A549 (cell line): ENCODE data around the gene PDCD6IP. TPM values are rescaled to one million over a fixed set of nuclear protein-coding genes. Genes with fewer than 3 reads are reported as not detected.

ENCODE experiments used
- ATAC-seq, 2 experiments: fragments of 200-7000 bp in 1 of 2; fragments of >200 bp in 1 of 2; cut with Nextera tagmentation in 1 of 2; cut with Tn5 transposase in 1 of 2; 3 replicates each; pipeline versions ENCODE4 v1.8.0 to v1.9.1; 2018 to 2020; ENCODE audit warnings: mild to moderate bottlenecking in 1 of 2, moderate library complexity in 1 of 2
- CTCF ChIA-PET: fragments of 300-600 bp; sonication (Branson Sonifier 250); formaldehyde crosslinking; extraction: SDS; loops from one replicate; lab custom pipeline; 2021; ENCODE audit warnings: antibody characterized with exemption, inconsistent platforms; lab: Yijun Ruan, JAX
- POLR2A ChIA-PET: fragments of 350-600 bp; formaldehyde crosslinking; extraction: SDS; loops from one replicate; lab custom pipeline; 2021; ENCODE audit warnings: antibody characterized with exemption, inconsistent platforms; lab: Yijun Ruan, JAX
- DNase-seq, 2 experiments: peaks; one replicate each; pipeline versions ENCODE4 v3.0.0 to v3.0.0-alpha.2; 2011 to 2016; ENCODE audit warnings: low read depth in 1 of 2, low spot score in 1 of 2
- FAIRE-seq: peaks from 2 replicates; lab custom pipeline; 2011; peaks lifted over from hg19 to GRCh38; lab: Jason Lieb, UNC
- H3K27ac ChIP-seq, 2 experiments: fragments of >200 bp; sonication (Bioruptor Twin); formaldehyde crosslinking; 3 replicates each; pipeline ENCODE4 v1.5.1; 2016 to 2017
- H3K4me1 ChIP-seq: fragments of >200 bp; sonication (Bioruptor Twin); formaldehyde crosslinking; 3 replicates; pipeline ENCODE4 v1.6.1; 2016
- H3K4me2 ChIP-seq: fragments of >200 bp; sonication (Bioruptor Twin); formaldehyde crosslinking; 3 replicates; pipeline ENCODE4 v1.6.1; 2016
- H3K4me3 ChIP-seq: fragments of >200 bp; sonication (Bioruptor Twin); formaldehyde crosslinking; 3 replicates; pipeline ENCODE4 v1.5.1; 2016
- H3K9me3 ChIP-seq: fragments of >200 bp; sonication (Bioruptor Twin); formaldehyde crosslinking; 3 replicates; pipeline ENCODE4 v1.6.1; 2016
- CEBPB ChIP-seq, 2 experiments: fragments of >200 bp in 1 of 2; sonication (Bioruptor Twin) in 1 of 2; formaldehyde crosslinking in 1 of 2; IDR thresholded peaks; 2 replicates each; pipeline ENCODE4 v1.6.1; 2012 to 2016
- CHD4 ChIP-seq: fragments of 200-600 bp; sonication (generic); IDR thresholded peaks from 2 replicates; pipeline ENCODE4 v1.6.1; 2016; ENCODE audit warnings: antibody characterized with exemption, mild to moderate bottlenecking, borderline replicate concordance
- ESRRA ChIP-seq: fragments of 150-350 bp; IDR thresholded peaks from 2 replicates; pipeline ENCODE4 v1.6.1; 2014; ENCODE audit warnings: mild to moderate bottlenecking, low read length, borderline replicate concordance
- HDAC2 ChIP-seq: fragments of 200-600 bp; sonication (generic); IDR thresholded peaks from 2 replicates; pipeline ENCODE4 v1.6.1; 2016
- HEYL ChIP-seq: fragments of 250-450 bp; sonication (Bioruptor Pico); IDR thresholded peaks from 2 replicates; pipeline ENCODE4 v1.8.0; 2021; ENCODE audit warnings: mild to moderate bottlenecking, moderate library complexity
- HOXA7 ChIP-seq: fragments of 250-450 bp; sonication (Bioruptor Pico); IDR thresholded peaks from 2 replicates; pipeline ENCODE4 v1.5.0; 2020; ENCODE audit warnings: mild to moderate bottlenecking, moderate library complexity
- HOXB13 ChIP-seq: fragments of 250-450 bp; sonication (Bioruptor Pico); IDR thresholded peaks from 2 replicates; pipeline ENCODE4 v1.5.0; 2020; ENCODE audit warnings: low read depth, mild to moderate bottlenecking, moderate library complexity
- JUN ChIP-seq, 2 experiments: fragments of >200 bp; sonication (Bioruptor Twin); formaldehyde crosslinking; IDR thresholded peaks; 2 replicates in 1 of 2; 3 replicates in 1 of 2; pipeline ENCODE4 v1.6.1; 2016 to 2017
- JUNB ChIP-seq: fragments of >200 bp; sonication (Bioruptor Twin); formaldehyde crosslinking; IDR thresholded peaks from 2 replicates; pipeline ENCODE4 v1.6.1; 2016
- MAFK ChIP-seq: fragments of 450-650 bp; IDR thresholded peaks from 2 replicates; pipeline ENCODE4 v1.6.1; 2014; ENCODE audit not compliant: partially characterized antibody
- MAZ ChIP-seq: fragments of 150-350 bp; IDR thresholded peaks from 2 replicates; pipeline ENCODE4 v1.6.1; 2014; ENCODE audit warnings: antibody characterized with exemption, low read depth, low read length, borderline replicate concordance
- NR3C1 ChIP-seq: fragments of >200 bp; sonication (Bioruptor Twin); formaldehyde crosslinking; IDR thresholded peaks from 3 replicates; pipeline ENCODE4 v1.6.1; 2017
- RAD21 ChIP-seq, 2 experiments: fragments of >200 bp in 1 of 2; sonication (Bioruptor Twin) in 1 of 2; formaldehyde crosslinking in 1 of 2; IDR thresholded peaks in 1 of 2; conservative IDR thresholded peaks in 1 of 2; 2 replicates in 1 of 2; 3 replicates in 1 of 2; pipeline ENCODE4 v1.6.1; 2012 to 2018; ENCODE audit warnings: inconsistent platforms in 1 of 2
- RCOR1 ChIP-seq: fragments of 150-350 bp; IDR thresholded peaks from 2 replicates; pipeline ENCODE4 v1.6.1; 2014; ENCODE audit warnings: antibody characterized with exemption, low read length, low read depth
- TFCP2L1 ChIP-seq: fragments of 250-450 bp; sonication (Bioruptor Pico); IDR thresholded peaks from 2 replicates; pipeline ENCODE4 v1.5.0; 2021; ENCODE audit warnings: mild to moderate bottlenecking
- WGBS: methylation state at CpG from one replicate; pipeline ENCODE4 v1.1.6; 2017; ENCODE audit errors: missing lambda C conversion rate; 5-methylcytosine and 5-hydroxymethylcytosine counted together
- polyA plus RNA-seq, 4 experiments: library from polyadenylated mRNA; depleted of rRNA in 3 of 4; stranded (reverse); fragments of >200 nt; fragmentation: RNase III in 1 of 4; extraction: RNeasy Plus Mini Kit Qiagen cat#74134 plus additional on column Dnase treatment in 1 of 4; gene quantifications; 2 replicates in 3 of 4; 3 replicates in 1 of 4; pipeline ENCODE4 v1.2.3, GENCODE V29; 2011 to 2017
- TF ChIP-seq, protein P1 (sequence below): fragments of 250-450 bp; sonication (Bioruptor Pico); IDR thresholded peaks from 2 replicates; pipeline ENCODE4 v1.5.0; 2021; ENCODE audit warnings: mild to moderate bottlenecking, moderate library complexity, borderline replicate concordance
- TF ChIP-seq, protein P2 (sequence below): fragments of 150-350 bp; IDR thresholded peaks from 2 replicates; pipeline ENCODE4 v1.6.1; 2014; ENCODE audit warnings: low read depth, mild to moderate bottlenecking, low read length
- TF ChIP-seq, protein P3 (sequence below): fragments of 200-600 bp; sonication (generic); IDR thresholded peaks from 2 replicates; pipeline ENCODE4 v1.6.1; 2016; ENCODE audit warnings: antibody characterized with exemption, mild to moderate bottlenecking, moderate library complexity
- TF ChIP-seq, protein P4 (sequence below): fragments of >200 bp; sonication (Bioruptor Twin); formaldehyde crosslinking; IDR thresholded peaks from 3 replicates; pipeline ENCODE4 v1.6.1; 2016
- TF ChIP-seq, protein P5 (sequence below): fragments of 250-450 bp; sonication (Bioruptor Pico); IDR thresholded peaks from 2 replicates; pipeline ENCODE4 v1.5.0; 2020; ENCODE audit warnings: low read depth, mild to moderate bottlenecking, moderate library complexity
- TF ChIP-seq, protein P6 (sequence below): fragments of 450-650 bp; IDR thresholded peaks from 2 replicates; pipeline ENCODE4 v1.6.1; 2014; ENCODE audit warnings: antibody characterized with exemption
- TF ChIP-seq, protein P7 (sequence below): fragments of >200 bp; sonication (Bioruptor Twin); formaldehyde crosslinking; IDR thresholded peaks from 2 replicates; pipeline ENCODE4 v1.6.1; 2016

PDCD6IP gene
- polyA plus RNA-seq, 2 of the 4 experiments (the other 2 are of a cell fraction): 145 to 221 TPM

DNA sequence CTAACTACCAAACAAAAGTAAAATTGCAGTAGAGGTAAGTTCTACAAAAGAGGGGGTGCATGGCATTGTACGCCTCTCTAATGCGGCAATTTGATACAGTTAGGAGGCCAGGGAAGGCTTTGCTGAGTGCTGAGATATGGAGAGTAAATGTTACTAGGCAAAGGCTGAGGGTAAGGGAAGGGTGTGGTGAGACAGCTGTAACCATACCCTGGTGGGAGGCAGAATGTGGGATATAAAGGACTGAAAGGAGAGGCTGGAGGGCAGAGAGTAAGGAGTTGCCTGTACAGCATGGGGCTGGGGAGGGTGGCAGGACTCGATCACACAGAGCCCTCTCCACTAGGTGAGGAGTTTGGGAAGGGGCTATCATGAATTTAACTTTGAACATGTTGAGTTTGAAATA lies 106.3 kb downstream of the PDCD6IP start (continued):
- TF ChIP-seq NR3C1 (no peak), HOXB13 (CRISPR knock-in tag) (no peak), CEBPB (IDR thresholded peaks at IDR 0.05) (no peak), HEYL (CRISPR knock-in tag) (no peak), HOXA7 (CRISPR knock-in tag) (no peak), MAFK (no peak)
- TF ChIP-seq, protein P1, sequence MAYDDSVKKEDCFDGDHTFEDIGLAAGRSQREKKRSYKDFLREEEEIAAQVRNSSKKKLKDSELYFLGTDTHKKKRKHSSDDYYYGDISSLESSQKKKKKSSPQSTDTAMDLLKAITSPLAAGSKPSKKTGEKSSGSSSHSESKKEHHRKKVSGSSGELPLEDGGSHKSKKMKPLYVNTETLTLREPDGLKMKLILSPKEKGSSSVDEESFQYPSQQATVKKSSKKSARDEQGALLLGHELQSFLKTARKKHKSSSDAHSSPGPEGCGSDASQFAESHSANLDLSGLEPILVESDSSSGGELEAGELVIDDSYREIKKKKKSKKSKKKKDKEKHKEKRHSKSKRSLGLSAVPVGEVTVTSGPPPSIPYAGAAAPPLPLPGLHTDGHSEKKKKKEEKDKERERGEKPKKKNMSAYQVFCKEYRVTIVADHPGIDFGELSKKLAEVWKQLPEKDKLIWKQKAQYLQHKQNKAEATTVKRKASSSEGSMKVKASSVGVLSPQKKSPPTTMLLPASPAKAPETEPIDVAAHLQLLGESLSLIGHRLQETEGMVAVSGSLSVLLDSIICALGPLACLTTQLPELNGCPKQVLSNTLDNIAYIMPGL: no peak
- TF ChIP-seq, protein P2, sequence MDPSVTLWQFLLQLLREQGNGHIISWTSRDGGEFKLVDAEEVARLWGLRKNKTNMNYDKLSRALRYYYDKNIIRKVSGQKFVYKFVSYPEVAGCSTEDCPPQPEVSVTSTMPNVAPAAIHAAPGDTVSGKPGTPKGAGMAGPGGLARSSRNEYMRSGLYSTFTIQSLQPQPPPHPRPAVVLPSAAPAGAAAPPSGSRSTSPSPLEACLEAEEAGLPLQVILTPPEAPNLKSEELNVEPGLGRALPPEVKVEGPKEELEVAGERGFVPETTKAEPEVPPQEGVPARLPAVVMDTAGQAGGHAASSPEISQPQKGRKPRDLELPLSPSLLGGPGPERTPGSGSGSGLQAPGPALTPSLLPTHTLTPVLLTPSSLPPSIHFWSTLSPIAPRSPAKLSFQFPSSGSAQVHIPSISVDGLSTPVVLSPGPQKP: no peak

DNA sequence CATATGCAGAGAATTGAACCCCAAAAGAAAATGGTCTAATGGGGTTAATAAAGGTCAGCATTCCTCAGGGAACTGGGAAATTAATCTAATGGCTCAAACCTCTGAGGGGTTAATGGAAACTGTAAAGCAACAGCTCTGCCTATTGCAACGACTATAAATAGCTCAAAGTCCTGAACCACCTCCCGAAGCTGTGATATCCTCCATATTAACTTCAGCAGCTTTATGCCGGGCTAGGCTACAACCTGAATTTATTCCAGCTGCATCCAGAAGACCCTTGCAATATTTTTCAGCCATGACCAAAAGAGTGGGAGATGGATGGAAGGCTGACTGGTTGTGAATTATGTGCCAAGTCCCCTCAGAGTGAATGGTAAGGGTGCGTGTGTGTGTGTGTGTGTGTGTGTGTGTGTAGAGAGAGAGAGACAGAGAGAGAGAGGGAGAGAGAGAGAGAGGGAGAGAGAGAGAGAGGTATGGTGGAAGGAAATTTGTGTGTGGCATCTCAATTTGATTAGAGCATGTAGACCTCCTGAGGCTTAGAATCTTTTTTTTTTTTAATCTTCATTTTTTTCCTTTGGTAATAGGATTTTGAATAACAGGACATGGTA lies 109.9 kb downstream of the PDCD6IP start:
- POLR2A ChIA-PET: no interaction called here
- 75% methylated on average over 4 of the region's 4 CpGs for WGBS

More for the DNA sequence above, 109.9 kb downstream of the PDCD6IP start:
- H3K4me1 ChIP-seq: peaks cover 9% of the 10 kb centered on the region; the same call in 2 of the 3 replicates
- H3K27ac ChIP-seq: no peak overlapping the region
- ATAC-seq: no peak
- H3K9me3 ChIP-seq: no peaks in the 10 kb centered on the region
- CTCF ChIA-PET: interaction anchor here (1.0 kb wide), 1 partner anchor 72 kb away, joined by 3 read pairs; no protein-coding TSS in a partner anchor
- H3K4me3 ChIP-seq: no peak overlapping the region
- no peak for FAIRE-seq
- TF ChIP-seq ESRRA: no peak
- no peak for TF ChIP-seq RAD21 (conservative IDR thresholded peaks at IDR 0.05 in 1 of 2, IDR thresholded peaks at IDR 0.05 in 1 of 2)
- TF ChIP-seq, protein P3, sequence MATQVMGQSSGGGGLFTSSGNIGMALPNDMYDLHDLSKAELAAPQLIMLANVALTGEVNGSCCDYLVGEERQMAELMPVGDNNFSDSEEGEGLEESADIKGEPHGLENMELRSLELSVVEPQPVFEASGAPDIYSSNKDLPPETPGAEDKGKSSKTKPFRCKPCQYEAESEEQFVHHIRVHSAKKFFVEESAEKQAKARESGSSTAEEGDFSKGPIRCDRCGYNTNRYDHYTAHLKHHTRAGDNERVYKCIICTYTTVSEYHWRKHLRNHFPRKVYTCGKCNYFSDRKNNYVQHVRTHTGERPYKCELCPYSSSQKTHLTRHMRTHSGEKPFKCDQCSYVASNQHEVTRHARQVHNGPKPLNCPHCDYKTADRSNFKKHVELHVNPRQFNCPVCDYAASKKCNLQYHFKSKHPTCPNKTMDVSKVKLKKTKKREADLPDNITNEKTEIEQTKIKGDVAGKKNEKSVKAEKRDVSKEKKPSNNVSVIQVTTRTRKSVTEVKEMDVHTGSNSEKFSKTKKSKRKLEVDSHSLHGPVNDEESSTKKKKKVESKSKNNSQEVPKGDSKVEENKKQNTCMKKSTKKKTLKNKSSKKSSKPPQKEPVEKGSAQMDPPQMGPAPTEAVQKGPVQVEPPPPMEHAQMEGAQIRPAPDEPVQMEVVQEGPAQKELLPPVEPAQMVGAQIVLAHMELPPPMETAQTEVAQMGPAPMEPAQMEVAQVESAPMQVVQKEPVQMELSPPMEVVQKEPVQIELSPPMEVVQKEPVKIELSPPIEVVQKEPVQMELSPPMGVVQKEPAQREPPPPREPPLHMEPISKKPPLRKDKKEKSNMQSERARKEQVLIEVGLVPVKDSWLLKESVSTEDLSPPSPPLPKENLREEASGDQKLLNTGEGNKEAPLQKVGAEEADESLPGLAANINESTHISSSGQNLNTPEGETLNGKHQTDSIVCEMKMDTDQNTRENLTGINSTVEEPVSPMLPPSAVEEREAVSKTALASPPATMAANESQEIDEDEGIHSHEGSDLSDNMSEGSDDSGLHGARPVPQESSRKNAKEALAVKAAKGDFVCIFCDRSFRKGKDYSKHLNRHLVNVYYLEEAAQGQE: no peak
- TF ChIP-seq JUNB: no peak
- no peak for TF ChIP-seq HOXA7 (CRISPR knock-in tag)
- no peak for TF ChIP-seq CHD4
- TF ChIP-seq, protein P4, sequence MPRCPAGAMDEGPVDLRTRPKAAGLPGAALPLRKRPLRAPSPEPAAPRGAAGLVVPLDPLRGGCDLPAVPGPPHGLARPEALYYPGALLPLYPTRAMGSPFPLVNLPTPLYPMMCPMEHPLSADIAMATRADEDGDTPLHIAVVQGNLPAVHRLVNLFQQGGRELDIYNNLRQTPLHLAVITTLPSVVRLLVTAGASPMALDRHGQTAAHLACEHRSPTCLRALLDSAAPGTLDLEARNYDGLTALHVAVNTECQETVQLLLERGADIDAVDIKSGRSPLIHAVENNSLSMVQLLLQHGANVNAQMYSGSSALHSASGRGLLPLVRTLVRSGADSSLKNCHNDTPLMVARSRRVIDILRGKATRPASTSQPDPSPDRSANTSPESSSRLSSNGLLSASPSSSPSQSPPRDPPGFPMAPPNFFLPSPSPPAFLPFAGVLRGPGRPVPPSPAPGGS: no peak
- TF ChIP-seq HDAC2: no peak
- TF ChIP-seq, protein P5, sequence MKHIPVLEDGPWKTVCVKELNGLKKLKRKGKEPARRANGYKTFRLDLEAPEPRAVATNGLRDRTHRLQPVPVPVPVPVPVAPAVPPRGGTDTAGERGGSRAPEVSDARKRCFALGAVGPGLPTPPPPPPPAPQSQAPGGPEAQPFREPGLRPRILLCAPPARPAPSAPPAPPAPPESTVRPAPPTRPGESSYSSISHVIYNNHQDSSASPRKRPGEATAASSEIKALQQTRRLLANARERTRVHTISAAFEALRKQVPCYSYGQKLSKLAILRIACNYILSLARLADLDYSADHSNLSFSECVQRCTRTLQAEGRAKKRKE (CRISPR knock-in tag): no peak
- TF ChIP-seq MAZ: no peak
- TF ChIP-seq, protein P6, sequence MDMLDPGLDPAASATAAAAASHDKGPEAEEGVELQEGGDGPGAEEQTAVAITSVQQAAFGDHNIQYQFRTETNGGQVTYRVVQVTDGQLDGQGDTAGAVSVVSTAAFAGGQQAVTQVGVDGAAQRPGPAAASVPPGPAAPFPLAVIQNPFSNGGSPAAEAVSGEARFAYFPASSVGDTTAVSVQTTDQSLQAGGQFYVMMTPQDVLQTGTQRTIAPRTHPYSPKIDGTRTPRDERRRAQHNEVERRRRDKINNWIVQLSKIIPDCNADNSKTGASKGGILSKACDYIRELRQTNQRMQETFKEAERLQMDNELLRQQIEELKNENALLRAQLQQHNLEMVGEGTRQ: no peak
- no peak for TF ChIP-seq TFCP2L1 (CRISPR knock-in tag)
- TF ChIP-seq, protein P7, sequence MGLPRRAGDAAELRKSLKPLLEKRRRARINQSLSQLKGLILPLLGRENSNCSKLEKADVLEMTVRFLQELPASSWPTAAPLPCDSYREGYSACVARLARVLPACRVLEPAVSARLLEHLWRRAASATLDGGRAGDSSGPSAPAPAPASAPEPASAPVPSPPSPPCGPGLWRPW: no peak
- no peak for TF ChIP-seq RCOR1
- TF ChIP-seq JUN (IDR thresholded peaks at IDR 0.05): no peak
- no peak overlapping the region for H3K4me2 ChIP-seq
- DNase-seq: no peak
